ENCODE measurements around the gene TAF8.
"Not testable (repeated sequence)": the region's sequence is repeated elsewhere in the genome, so short reads cannot be mapped to it uniquely, and the experiment has no call there.

Gene TAF8

DNA sequence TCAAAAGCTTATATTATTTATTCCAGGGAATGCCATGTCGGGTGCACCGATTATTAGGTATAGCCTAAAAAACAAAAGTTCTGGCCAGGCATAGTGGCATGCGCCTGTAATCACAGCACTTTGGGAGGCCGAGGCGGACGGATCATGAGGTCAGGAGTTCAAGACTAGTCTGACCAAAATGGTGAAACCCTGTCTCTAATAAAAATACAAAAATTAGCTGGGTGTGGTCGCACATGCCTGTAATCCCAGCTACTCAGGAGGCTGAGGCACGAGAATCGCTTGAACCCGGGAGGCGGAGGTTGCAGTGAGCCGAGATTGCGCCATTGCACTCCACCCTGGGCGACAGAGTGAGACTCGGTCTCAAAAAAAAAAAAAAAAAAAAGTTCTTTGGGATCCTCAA is 12.7 kb upstream of the TAF8 start:
- H3K23ac ChIP-seq (ENCODE audit: low read depth, low read length, poor library complexity); H2AK5ac ChIP-seq (ENCODE audit: low read depth, low read length); H2BK12ac ChIP-seq (ENCODE audit: low read length); H3K9ac ChIP-seq (ENCODE audit: low read depth, low read length, poor library complexity); H3K4me1 ChIP-seq (ENCODE audit: control insufficient read depth in 2 of 2, insufficient read depth in 1 of 2, low read depth in 1 of 2, low read length in 2 of 2); H3K14ac ChIP-seq (ENCODE audit: low read length); H3K9me3 ChIP-seq (replicated peaks in 1 of 2; ENCODE audit: control insufficient read depth in 2 of 2, insufficient read depth in 1 of 2, low read depth in 1 of 2, low read length in 2 of 2); H3K18ac ChIP-seq (ENCODE audit: low read length); H3K4ac ChIP-seq (ENCODE audit: low read length); H4K91ac ChIP-seq (ENCODE audit: low read depth, low read length, poor library complexity); H3K36me3 ChIP-seq (replicated peaks in 1 of 2; ENCODE audit: control insufficient read depth in 2 of 2, insufficient read depth in 2 of 2, low read length in 2 of 2); H2BK5ac ChIP-seq (ENCODE audit: low read length); H2AFZ ChIP-seq (ENCODE audit: low read length); H2BK120ac ChIP-seq (ENCODE audit: low read depth, low read length); H3K4me3 ChIP-seq (ENCODE audit: low read length in 2 of 2); H4K8ac ChIP-seq (ENCODE audit: low read depth, low read length); H3K27ac ChIP-seq (replicated peaks; ENCODE audit: low read length); H3K27me3 ChIP-seq (ENCODE audit: control insufficient read depth in 3 of 3, insufficient read depth in 3 of 3, low read depth in 1 of 3, low read length in 3 of 3); H2BK15ac ChIP-seq (ENCODE audit: low read length); H3K79me1 ChIP-seq (ENCODE audit: low read depth, low read length); DNase-seq (ENCODE audit: low spot score); H3K4me2 ChIP-seq (ENCODE audit: insufficient read depth, low read length, poor library complexity, severe bottlenecking): not testable (repeated sequence)
- WGBS, 2 donors (ENCODE audit: extremely low coverage in 2 of 2, insufficient read length in 2 of 2, insufficient replicate concordance in 1 of 2): no CpG with 5 or more reads among the region's 15 CpGs

DNA sequence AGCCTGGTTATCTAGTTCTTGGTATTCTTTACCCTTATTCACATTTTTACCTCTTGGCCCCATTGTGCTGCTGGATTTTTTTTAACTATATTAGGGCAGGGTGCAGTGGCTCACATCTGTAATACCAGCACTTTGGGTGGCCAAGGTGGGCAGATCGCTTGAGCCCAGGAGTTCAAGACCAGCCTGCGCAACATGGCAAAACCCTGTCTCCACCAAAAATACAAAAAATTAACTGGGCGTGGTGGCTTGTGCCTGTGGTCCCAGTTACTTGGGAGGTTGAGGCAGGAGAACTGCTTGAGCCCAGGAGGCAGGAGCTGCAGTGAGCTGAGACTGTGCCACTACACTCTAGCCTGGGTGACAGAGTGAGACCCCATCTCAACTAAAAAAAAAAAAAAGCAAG is 12.2 kb upstream of the TAF8 start:
- no CpG with 5 or more reads among the region's 3 CpGs for WGBS, 2 donors (ENCODE audit: extremely low coverage in 2 of 2, insufficient read length in 2 of 2, insufficient replicate concordance in 1 of 2)
- Histone ChIP-seq H3K4me2 (ENCODE audit: insufficient read depth, low read length, poor library complexity, severe bottlenecking) (no peak overlapping the region), H2BK15ac (ENCODE audit: low read length) (no peak overlapping the region), H3K23ac (ENCODE audit: low read depth, low read length, poor library complexity) (no peak overlapping the region), H3K4ac (ENCODE audit: low read length) (no peak overlapping the region), H3K4me3 (ENCODE audit: low read length in 2 of 2) (no peak overlapping the region), H2BK120ac (ENCODE audit: low read depth, low read length) (no peak overlapping the region), H4K8ac (ENCODE audit: low read depth, low read length) (no peak overlapping the region), H3K18ac (ENCODE audit: low read length) (no peak overlapping the region), H4K91ac (ENCODE audit: low read depth, low read length, poor library complexity) (no peak overlapping the region), H3K27ac (replicated peaks; ENCODE audit: low read length) (no peak overlapping the region), H3K9ac (ENCODE audit: low read depth, low read length, poor library complexity) (no peak overlapping the region), H3K4me1 (ENCODE audit: control insufficient read depth in 2 of 2, insufficient read depth in 1 of 2, low read depth in 1 of 2, low read length in 2 of 2) (peaks cover 0 to 10% of the 10 kb centered on the region in 2 donors), H3K9me3 (replicated peaks in 1 of 2; ENCODE audit: control insufficient read depth in 2 of 2, insufficient read depth in 1 of 2, low read depth in 1 of 2, low read length in 2 of 2) (no peaks in the 10 kb centered on the region), H2AFZ (ENCODE audit: low read length) (no peak overlapping the region), H3K36me3 (replicated peaks in 1 of 2; ENCODE audit: control insufficient read depth in 2 of 2, insufficient read depth in 2 of 2, low read length in 2 of 2) (no peaks in the 10 kb centered on the region), H2AK5ac (ENCODE audit: low read depth, low read length) (no peak overlapping the region), H2BK5ac (ENCODE audit: low read length) (no peak overlapping the region), H3K14ac (ENCODE audit: low read length) (no peak overlapping the region), H3K79me1 (ENCODE audit: low read depth, low read length) (no peaks in the 10 kb centered on the region), H2BK12ac (ENCODE audit: low read length) (no peak overlapping the region), H3K27me3 (ENCODE audit: control insufficient read depth in 3 of 3, insufficient read depth in 3 of 3, low read depth in 1 of 3, low read length in 3 of 3) (no peaks in the 10 kb centered on the region)
- no peak for DNase-seq (ENCODE audit: low spot score)

DNA sequence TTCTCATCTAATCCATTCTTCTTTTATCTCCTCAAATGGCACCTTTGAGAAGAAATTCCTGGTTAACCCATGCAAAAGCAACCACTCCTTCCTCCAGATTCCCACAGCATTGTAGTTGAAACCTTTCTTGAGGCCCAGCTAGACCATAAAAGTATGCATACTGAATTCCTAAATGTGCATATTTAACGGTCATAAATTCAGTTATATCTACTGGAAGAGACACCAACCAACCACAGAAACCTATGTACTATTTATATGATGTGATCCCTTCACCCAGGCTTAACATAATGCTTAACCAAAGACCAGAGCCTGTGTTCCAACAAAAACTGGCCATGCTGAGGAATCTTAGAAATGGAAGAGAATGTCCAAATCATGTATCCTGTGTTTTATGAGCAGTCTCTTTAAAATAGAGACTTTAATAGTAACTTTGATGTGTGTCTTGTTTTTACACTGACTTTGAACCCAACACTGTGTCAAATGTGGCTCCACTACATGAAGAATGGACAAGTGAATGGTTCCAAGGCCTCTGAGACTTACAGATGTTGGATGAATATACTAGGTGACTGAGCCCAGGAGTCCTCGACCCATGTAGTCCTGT is 11.4 kb upstream of the TAF8 start:
- H3K4ac ChIP-seq (ENCODE audit: low read length): no peak overlapping the region
- DNase-seq (ENCODE audit: low spot score): no peak
- H3K9me3 ChIP-seq (replicated peaks in 1 of 2; ENCODE audit: control insufficient read depth in 2 of 2, insufficient read depth in 1 of 2, low read depth in 1 of 2, low read length in 2 of 2): no peaks in the 10 kb centered on the region
- H2BK5ac ChIP-seq (ENCODE audit: low read length): no peak overlapping the region
- H2BK12ac ChIP-seq (ENCODE audit: low read length): no peak overlapping the region
- no peaks in the 10 kb centered on the region for H3K79me1 ChIP-seq (ENCODE audit: low read depth, low read length)
- no peak overlapping the region for H4K8ac ChIP-seq (ENCODE audit: low read depth, low read length)
- no peak overlapping the region for H2BK120ac ChIP-seq (ENCODE audit: low read depth, low read length)
- H2BK15ac ChIP-seq (ENCODE audit: low read length): no peak overlapping the region
- no peak overlapping the region for H3K27ac ChIP-seq (replicated peaks; ENCODE audit: low read length)
- no peak overlapping the region for H4K91ac ChIP-seq (ENCODE audit: low read depth, low read length, poor library complexity)
- no peak overlapping the region for H3K14ac ChIP-seq (ENCODE audit: low read length)
- no peak overlapping the region for H2AK5ac ChIP-seq (ENCODE audit: low read depth, low read length)
- no peak overlapping the region for H3K18ac ChIP-seq (ENCODE audit: low read length)
- H3K4me3 ChIP-seq (ENCODE audit: low read length in 2 of 2): no peak overlapping the region
- H2AFZ ChIP-seq (ENCODE audit: low read length): no peak overlapping the region
- no peak overlapping the region for H3K4me2 ChIP-seq (ENCODE audit: insufficient read depth, low read length, poor library complexity, severe bottlenecking)
- H3K23ac ChIP-seq (ENCODE audit: low read depth, low read length, poor library complexity): no peak overlapping the region
- H3K27me3 ChIP-seq (ENCODE audit: control insufficient read depth in 3 of 3, insufficient read depth in 3 of 3, low read depth in 1 of 3, low read length in 3 of 3): no peaks in the 10 kb centered on the region
- no peaks in the 10 kb centered on the region for H3K36me3 ChIP-seq (replicated peaks in 1 of 2; ENCODE audit: control insufficient read depth in 2 of 2, insufficient read depth in 2 of 2, low read length in 2 of 2)
- WGBS, 2 donors (ENCODE audit: extremely low coverage in 2 of 2, insufficient read length in 2 of 2, insufficient replicate concordance in 1 of 2): no CpG with 5 or more reads among the region's 2 CpGs
- H3K4me1 ChIP-seq (ENCODE audit: control insufficient read depth in 2 of 2, insufficient read depth in 1 of 2, low read depth in 1 of 2, low read length in 2 of 2): peaks cover 0 to 12% of the 10 kb centered on the region in 2 donors
- no peak overlapping the region for H3K9ac ChIP-seq (ENCODE audit: low read depth, low read length, poor library complexity)

DNA sequence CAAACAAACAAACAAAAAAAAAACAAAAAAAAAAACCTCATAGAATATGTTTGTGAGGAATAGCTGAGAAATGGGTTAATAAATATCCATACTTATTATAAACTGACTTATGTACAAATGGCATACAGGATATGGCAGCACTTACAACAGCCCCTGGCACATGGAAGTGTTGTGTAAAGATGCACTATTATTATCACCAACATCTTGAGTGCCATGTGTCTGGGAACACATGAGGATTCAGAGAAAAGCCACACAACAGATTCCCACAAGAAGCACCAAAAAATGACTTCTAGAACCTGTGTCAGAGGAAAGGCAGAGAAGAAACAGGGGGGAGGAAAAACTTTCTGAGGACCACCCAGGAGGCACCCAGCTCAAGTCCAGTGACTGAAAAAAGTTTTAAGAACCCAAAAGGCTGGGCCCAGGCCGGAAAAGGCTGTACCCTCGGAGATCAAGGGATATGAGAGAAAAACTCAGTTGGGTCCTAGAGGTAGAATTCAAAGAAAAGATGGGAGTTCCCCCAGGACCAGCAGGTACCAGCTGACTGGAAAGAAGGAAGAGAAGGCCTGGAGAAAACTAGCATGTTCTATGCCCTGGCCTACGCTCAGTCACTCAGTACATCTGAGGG is 9.4 kb upstream of the TAF8 start:
- H2AFZ ChIP-seq (ENCODE audit: low read length): peak overlapping the region; percentile 89
- WGBS, 2 donors (ENCODE audit: extremely low coverage in 2 of 2, insufficient read length in 2 of 2, insufficient replicate concordance in 1 of 2): no CpG with 5 or more reads among the region's 3 CpGs
- H3K14ac ChIP-seq (ENCODE audit: low read length): no peak overlapping the region
- no peak overlapping the region for H3K4ac ChIP-seq (ENCODE audit: low read length)
- H3K4me3 ChIP-seq (ENCODE audit: low read length in 2 of 2): no peak overlapping the region
- H2BK12ac ChIP-seq (ENCODE audit: low read length): no peak overlapping the region
- no peak overlapping the region for H3K4me2 ChIP-seq (ENCODE audit: insufficient read depth, low read length, poor library complexity, severe bottlenecking)
- H2BK15ac ChIP-seq (ENCODE audit: low read length): no peak overlapping the region
- H2BK5ac ChIP-seq (ENCODE audit: low read length): no peak overlapping the region
- no peak overlapping the region for H2AK5ac ChIP-seq (ENCODE audit: low read depth, low read length)
- H3K23ac ChIP-seq (ENCODE audit: low read depth, low read length, poor library complexity): no peak overlapping the region
- H3K18ac ChIP-seq (ENCODE audit: low read length): no peak overlapping the region
- no peak overlapping the region for H3K27ac ChIP-seq (replicated peaks; ENCODE audit: low read length)
- no peaks in the 10 kb centered on the region for H3K9me3 ChIP-seq (replicated peaks in 1 of 2; ENCODE audit: control insufficient read depth in 2 of 2, insufficient read depth in 1 of 2, low read depth in 1 of 2, low read length in 2 of 2)
- no peak overlapping the region for H2BK120ac ChIP-seq (ENCODE audit: low read depth, low read length)
- H3K27me3 ChIP-seq (ENCODE audit: control insufficient read depth in 3 of 3, insufficient read depth in 3 of 3, low read depth in 1 of 3, low read length in 3 of 3): no peaks in the 10 kb centered on the region
- peaks cover 0 to 24% of the 10 kb centered on the region in 2 donors for H3K4me1 ChIP-seq (ENCODE audit: control insufficient read depth in 2 of 2, insufficient read depth in 1 of 2, low read depth in 1 of 2, low read length in 2 of 2)
- no peak overlapping the region for H4K8ac ChIP-seq (ENCODE audit: low read depth, low read length)
- no peak for DNase-seq (ENCODE audit: low spot score)
- H3K36me3 ChIP-seq (replicated peaks in 1 of 2; ENCODE audit: control insufficient read depth in 2 of 2, insufficient read depth in 2 of 2, low read length in 2 of 2): no peaks in the 10 kb centered on the region
- no peak overlapping the region for H4K91ac ChIP-seq (ENCODE audit: low read depth, low read length, poor library complexity)
- H3K9ac ChIP-seq (ENCODE audit: low read depth, low read length, poor library complexity): no peak overlapping the region
- H3K79me1 ChIP-seq (ENCODE audit: low read depth, low read length): no peaks in the 10 kb centered on the region

Data from neuronal stem cell (in vitro differentiated cells).